HG02642 (cell line): Measurements from ENCODE around the gene SOWAHC.
A peak's percentile ranks its signal among the peaks of the same experiment; 100 is the strongest.
"Not testable (repeated sequence)": the region's sequence is repeated elsewhere in the genome, so short reads cannot be mapped to it uniquely, and the experiment has no call there.

Experiments
- ATAC-seq: cut with Tn5 transposase; IDR thresholded peaks from one replicate; pipeline ENCODE4 v1.9.1; 2021; ENCODE audit warnings: mild to moderate bottlenecking; ENCODE audit not compliant: unreplicated experiment, poor library complexity

Gene SOWAHC

DNA sequence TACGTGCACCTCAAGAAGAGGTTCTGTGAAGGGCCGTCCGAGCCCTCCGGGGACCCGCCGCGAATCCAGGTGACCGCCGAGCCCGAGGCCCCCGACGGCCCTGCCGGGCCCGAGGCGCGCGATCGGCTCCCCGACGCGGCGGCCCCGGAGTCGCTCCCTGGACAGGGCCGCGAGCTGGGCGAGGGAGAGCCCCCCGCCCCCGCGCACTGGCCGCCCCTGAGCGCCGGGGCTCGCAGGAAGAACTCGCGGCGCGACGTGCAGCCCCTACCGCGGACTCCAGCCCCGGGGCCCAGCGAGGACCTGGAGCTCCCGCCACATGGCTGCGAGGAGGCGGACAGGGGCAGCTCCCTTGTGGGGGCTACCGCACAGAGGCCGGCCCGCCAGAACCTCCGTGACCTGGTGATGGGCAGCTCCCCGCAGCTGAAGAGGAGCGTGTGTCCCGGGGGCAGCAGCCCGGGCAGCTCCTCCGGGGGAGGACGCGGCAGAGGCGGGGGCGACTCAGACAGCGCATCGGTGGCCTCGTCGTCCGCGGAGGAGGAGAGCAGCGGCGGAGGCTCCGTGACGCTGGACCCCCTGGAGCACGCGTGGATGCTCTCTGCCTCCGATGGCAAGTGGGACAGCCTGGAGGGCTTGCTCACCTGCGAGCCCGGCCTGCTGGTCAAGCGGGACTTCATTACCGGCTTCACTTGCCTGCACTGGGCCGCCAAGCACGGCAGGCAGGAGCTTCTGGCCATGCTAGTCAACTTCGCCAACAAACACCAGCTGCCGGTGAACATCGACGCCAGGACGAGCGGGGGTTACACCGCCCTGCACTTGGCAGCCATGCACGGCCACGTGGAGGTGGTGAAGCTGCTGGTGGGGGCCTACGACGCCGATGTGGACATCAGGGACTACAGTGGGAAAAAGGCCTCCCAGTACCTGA lies 812 bp downstream of the SOWAHC start:
- ATAC-seq, result no peak

DNA sequence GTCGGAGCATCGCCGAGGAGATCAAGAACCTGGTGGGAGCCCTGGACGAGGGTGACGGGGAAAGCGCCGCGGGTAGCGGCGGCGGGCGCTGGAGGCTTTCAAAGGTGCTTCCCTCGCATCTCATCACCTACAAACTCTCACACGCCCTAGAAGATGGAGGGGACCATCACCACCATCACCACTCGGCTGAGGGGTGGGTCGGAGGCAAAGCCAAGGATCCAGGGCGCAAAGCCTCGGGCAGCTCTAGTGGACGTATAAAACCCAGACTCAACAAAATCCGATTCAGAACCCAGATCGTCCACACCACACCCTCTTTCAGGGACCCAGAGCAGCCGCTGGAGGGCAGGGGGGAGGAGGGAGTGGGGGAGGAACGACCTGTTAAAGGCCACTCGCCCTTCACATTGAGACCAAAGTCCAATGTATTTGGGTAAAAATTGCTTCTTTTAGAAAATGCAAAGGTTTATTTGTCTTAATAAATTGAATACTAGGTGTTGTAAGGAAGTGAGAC lies 1.5 kb downstream of the SOWAHC start:
- ATAC-seq, result no peak

DNA sequence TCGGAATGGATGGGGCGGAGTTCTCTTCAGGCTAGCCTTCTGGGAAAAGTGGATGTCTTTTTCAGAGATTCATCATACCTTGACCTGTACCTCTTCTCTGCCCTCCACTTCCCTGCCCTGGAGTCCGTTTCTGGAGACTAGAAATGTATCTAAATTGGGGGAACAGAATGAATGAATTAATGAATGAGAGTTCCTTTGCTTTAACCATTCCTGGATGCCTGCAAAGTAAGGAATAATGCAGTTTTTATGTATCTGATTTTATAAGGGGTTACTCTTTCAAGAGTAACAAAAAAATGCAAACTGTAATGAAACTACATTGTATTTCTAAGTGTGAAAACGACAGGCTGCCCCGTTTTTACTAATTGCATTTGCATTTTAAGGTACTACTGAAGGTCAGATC lies 2.0 kb downstream of the SOWAHC start:
- no peak for ATAC-seq

DNA sequence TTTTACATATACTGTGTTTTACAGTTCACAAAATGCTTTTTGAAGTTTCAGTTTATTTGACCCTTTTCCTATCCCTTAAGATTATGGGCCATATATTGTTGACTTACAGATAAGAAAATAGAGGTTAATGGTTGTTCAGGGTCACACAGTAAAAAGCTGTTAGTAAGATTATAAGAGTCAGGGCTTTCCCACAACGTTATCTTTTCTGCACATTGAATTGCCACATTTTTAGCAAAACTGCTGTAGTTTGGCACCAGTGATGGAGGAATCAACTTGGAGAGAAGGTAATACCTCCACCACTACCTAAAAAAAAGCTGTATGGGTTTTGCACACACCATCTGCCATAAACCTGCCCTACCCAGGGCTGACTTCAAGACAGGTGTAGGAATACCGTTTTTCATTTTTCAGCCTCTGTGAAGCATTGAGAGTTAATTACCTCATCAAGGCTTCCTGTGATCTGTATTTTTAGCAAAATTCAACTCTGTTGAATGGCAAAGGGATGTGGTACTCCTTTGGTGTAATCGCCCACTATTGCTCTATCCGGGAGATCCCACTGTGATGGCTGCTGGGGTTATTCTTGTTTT lies 5.0 kb downstream of the SOWAHC start:
- no peak for ATAC-seq

- ATAC-seq, result no peak
These were observed 9.1 kb downstream of the SOWAHC start for GRCh38 chr2:109623297-109623696.

DNA sequence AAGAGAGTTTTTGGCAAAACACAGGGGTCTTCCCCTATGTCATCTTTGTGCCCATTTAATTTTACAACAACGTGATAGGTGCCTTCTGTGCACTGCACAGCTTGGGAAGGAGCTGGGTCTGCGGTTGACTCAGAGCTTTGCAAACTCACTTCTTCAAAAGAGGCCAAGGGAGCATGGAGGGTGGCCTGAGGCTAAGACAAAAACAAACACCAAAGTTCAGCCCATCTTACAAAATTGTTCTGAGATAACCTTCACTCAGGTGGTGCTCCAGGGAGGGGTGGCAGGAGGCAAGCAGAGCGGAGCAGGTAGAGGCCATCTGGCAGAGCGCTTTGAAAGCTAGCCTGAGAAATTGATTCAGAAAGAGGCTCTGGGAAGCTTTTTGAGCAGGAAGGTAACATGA lies 9.8 kb downstream of the SOWAHC start:
- ATAC-seq, result no peak

DNA sequence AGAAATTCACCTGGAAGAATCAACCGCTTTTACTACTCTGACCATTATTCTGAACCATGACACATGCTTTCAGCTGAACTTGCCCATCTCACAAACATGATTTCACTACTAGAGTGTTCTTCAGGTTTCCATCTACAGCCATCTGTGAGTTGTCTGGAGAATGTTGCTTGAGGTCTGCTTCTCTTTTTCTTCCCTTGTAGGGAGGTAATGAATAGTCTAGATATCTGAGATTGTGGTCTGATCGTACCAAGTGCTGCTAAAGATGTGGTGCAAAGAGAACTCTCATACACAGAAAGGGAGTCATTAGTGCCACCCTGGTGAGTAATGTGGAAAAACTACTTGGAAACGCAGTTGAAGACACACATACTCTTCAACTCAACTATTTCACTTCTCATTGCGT lies 10.2 kb downstream of the SOWAHC start:
- no peak for ATAC-seq

DNA sequence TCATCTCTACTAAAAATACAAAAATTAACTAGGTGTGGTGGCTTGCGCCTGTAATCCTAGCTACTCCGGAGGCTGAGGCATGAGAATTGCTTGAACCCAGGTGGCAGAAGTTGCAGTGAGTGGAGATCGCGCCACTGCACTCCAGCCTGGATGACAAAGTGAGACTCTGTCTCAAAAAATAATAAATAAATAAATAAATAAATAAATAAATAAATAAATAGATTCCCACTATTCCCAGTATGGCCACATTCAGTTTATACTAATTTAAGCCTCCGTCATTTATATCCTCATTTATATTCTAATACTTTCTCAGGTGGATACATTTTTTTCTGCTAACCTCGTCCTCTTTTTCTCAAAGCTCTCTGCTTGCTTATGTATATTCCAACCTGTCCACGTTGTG lies 14.2 kb downstream of the SOWAHC start:
- not testable (repeated sequence) for ATAC-seq

DNA sequence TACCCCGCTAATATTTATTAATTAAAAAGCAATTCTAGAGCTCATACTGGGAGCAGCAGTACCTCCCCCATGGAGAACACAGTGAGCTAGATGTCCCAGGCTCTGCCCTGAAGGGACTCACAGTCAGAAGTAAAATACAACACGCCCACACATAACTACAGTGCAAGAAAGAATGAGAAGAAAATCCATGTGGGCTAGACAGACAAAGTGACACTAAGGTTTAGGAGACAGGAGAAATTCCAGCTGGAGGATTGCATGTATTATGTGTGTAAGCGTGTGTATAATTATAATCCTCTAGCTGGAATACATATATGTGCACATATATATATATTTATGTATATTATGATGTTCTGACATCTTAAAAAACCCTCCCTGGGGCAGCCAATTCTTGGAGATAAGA lies 15.7 kb downstream of the SOWAHC start:
- no peak for ATAC-seq

GRCh38 chr2:109630441-109631430 lies 16.6 kb downstream of the SOWAHC start:
- ATAC-seq, result no peak

DNA sequence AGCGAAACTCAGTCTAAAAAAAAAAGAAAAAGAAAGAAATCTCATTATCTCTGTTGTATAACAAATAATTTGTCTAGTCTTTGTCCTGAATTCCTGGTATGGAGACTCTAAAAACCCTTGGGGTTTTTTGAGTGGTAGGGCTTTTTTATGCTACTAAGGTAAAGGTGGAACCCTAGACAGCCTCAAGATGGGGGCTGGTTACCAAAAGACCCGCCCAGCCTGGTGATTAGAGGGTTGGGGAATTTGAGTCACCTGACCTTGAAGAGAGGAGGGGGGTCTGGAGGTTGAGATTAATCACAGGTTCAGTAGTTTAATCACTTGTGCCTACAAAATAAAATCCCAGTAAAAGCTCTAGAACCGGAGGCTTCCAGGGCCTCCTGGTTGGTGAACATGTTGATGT lies 17.6 kb downstream of the SOWAHC start:
- ATAC-seq, result no peak

DNA sequence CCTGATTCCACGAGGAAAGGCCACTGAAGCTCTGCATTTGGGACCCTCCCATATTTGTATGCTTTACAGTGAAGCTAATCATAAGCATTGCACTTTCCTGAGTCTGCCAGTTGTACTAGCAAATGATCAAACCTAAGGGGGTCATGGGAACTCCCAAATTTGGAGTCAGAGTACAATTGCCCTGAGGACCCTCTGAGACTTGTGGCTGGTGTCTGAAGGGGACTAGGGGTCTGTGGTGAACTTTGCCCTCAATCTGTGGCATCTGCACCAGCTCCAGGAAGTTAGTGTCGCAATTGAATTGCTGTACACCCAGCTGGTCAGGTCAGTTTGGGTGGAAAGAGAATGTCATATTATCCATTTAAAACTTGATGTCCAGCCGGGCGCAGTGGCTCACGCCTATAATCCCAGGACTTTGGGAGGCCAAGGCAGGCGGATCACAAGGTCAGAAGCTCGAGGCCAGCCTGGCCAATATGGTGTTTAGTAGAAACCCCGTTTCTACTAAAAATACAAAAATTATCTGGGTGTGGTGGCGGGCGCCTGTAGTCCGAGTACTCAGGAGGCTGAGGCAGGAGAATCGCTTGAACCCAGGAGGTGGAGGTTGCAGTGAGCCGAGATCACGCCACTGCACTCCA lies 18.1 kb downstream of the SOWAHC start:
- ATAC-seq, result no peak

GRCh38 chr2:109633284-109633961 lies 19.3 kb downstream of the SOWAHC start:
- ATAC-seq, result no peak

- ATAC-seq, result no peak
These were observed 21.5 kb downstream of the SOWAHC start for GRCh38 chr2:109635426-109636304.

- no peak for ATAC-seq
These were observed 22.2 kb downstream of the SOWAHC start for GRCh38 chr2:109636317-109636716.

GRCh38 chr2:109637749-109638570 lies 23.8 kb downstream of the SOWAHC start:
- peak; percentile 80 for ATAC-seq

- ATAC-seq, result no peak
These were observed 24.6 kb downstream of the SOWAHC start for GRCh38 chr2:109638795-109639194.

DNA sequence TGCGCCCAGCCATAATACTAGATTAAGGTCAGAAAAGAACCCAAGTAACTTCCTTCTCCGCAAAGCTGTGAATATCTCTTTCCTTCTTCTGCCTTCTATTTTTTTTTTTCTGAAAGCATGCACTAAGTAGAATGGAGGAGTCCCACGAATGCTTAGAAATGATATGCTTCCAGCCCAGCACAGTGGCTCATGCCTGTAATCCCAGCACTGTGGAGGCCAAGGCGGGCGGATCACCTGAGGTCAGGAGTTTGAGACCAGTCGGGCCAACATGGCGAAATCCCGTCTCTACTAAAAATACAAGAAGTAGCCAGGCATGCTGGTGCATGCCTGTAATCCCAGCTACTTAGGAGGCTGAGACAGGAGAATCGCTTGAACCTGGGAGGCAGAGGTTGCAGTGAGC lies 25.8 kb downstream of the SOWAHC start:
- ATAC-seq, result not testable (repeated sequence)
